GM18499 (cell line): ENCODE measurements around the gene EIF4A2.

Experiments used
- ATAC-seq: cut with Tn5 transposase; IDR thresholded peaks from one replicate; pipeline ENCODE4 v1.9.1; 2021; ENCODE audit warnings: moderate number of reproducible peaks; ENCODE audit not compliant: insufficient read depth, unreplicated experiment

Gene EIF4A2

DNA sequence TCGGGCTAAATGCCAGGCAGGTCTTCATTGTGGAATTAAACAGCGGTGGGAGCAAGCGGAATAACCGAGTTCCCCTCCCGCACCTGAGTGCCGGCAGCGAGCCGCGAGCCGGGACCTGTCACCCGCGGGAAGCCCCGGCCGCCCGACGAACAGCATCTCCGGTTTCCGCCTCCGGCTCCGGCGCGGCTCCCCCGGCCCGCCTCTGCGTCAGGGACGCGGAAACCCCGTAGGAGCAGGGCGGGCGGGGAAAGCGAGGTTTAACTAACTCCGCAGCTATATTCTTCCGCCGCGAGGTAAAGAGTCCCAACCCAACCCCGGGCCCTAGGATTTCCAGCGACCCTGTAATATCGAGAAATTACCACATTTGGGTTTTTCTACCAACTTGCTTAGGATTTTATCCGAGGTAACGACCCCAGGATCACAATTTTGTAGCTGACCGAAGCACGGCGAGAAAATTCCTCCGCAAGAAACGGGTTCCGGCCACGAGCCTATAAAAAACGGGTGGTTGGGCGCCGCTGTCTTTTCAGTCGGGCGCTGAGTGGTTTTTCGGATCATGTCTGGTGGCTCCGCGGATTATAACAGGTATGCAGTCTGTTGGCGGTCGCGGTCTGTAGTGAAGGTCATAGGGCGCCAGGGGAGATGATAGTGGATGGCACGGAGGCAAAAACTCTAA is at the start of gene EIF4A2:
EIF4A2 (plus strand) TSS at position 520 of the 673 bp plus-strand sequence; CDS start at position 554, 34 bp downstream.
- ATAC-seq, result no peak

DNA sequence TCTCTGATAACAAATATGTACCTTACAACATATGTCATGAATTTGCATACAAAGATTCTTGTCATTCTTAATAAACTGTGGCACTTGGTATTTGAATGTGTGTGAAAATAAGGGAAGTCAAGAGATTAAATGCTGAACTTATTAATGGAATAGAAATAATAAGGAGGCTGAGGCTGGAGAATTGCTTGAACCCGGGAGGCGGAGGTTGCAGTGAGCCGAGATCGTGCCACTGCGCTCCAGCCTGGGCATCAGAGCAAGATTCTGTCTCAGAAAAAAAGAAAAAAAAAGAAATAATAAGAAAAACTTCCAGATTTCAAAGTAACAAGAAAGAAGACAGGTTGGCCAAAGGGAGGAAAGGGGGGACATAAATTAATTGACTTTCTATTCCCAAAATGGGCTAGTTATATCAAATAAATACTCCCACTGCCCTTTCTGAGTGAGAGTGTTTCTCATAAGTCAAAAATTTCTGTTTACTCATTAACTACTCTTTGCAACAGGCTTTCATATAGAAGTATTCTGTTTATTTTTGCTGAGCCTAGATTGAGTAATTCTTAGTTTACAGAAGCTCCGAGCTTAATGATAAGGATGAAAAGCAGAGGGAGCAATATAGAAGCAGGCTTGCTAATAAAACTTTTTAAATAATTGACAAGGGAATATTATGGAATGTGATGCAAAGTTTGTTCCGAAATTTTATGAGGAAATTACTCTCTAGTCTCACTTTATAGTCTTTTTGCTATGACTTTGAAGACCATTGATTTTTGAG is 40.6 kb upstream of the EIF4A2 start:
- no peak for ATAC-seq

DNA sequence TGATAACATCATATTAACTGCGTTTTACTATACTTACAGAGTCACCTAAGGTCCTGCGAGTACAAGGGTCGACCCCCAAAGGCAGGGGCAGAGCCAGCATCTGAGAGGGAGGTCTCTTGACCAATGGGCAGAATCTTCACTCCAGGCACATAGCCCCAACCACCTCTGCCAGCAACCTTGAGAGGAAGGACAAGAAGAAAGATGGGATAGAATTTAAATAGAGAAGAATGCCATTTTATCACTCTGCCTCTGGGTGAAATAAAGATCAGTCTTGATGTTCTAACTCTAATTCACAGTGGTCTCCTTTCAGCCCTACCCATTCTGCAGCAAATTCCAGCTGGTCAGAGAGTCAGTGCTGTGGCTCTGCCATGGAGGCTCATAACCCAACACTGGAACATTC is 39.7 kb upstream of the EIF4A2 start:
- ATAC-seq, result no peak

DNA sequence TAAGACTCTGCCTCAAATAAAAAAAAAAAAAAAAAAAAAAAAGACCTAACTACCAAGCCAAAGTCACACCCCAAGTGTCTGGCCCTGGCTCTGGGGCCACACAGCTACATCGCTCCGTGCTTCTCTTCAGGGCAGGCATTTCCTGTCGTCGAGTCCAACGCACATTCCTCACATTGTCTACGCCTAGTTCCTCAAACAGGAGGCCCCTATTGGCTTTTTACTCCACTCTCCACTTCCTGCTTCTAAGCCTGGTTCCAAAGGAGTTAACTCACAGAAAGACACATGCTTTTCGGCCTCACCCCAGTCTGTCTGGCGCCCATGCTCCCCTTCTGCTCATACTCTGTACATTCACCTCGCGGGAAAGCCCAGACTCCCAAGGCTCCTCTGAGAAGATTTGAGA is 37.4 kb upstream of the EIF4A2 start:
- no peak for ATAC-seq

DNA sequence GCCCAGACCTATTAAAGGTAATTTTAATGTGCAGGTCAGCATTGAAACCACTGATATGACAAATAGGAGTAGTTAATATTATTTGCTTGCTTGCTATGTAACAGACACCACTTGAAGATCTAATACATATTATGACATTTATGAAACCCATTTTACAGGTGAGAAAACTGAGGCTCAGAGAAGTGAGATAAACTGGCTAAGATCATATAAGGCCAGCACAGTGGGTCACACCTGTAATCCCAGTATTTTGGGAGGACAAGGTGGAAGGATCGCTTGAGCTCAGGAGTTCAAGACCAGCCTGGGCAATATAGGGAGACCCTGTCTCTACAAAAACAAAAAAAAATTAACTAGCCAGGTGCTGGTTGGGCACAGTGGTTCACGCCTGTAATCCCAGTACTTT is 33.1 kb upstream of the EIF4A2 start:
- ATAC-seq, result no peak

DNA sequence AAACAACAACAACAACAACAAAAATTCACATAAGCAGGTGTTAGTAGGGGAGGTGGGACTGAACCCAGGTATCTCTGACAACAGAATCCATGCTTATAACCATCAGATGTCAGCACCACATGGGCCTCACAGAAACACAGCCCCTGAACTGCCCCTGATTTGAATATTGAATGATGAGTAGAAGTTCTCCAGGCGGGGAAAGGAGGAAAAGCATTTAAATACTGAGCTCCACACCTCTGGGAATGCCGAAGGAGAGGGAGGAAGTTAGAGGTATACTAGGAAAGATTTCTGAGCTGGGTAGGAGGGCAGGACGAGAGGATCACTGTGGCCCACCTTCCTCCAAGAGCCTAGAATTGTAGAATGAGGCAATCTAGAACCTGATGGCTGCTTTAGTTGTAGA is 31.9 kb upstream of the EIF4A2 start:
- ATAC-seq, result no peak

DNA sequence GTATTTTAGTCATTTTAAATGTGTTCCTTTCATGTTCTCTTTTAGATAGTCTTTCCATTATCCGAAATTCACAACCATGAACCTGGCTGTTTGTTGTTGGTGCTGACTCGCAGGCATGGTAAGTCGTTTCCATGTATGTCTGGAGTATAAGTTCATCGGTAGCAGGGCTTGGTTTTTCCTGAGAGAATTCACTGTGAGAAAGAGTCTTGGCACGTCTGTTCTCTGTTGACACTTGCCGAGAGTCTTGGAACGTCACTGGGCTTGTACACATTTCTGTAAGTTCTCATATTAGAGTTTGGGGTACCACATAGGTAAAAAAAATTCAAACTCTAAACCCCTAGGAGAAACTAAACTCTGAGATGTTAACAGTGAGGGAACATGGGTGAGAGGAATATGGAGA is 29.4 kb upstream of the EIF4A2 start:
- no peak for ATAC-seq

DNA sequence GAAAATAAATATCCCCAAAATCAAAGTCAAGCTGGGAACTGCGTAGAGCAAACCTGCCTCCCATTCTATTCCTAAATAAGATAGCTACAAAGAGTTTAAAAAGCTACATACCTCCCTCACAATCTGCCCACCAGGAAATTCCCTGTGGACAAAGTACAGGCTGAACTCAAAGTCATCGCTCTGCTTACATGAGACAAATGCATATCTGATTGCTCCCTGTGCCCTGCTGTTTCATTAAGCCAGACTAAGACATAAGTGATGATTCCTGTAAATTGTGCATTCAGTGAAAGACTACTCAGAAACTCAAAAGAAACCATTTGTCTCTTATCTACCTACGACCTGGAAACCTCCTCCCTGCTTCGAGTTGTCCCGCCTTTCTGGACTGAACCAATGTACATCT is 28.5 kb upstream of the EIF4A2 start:
- ATAC-seq, result no peak

DNA sequence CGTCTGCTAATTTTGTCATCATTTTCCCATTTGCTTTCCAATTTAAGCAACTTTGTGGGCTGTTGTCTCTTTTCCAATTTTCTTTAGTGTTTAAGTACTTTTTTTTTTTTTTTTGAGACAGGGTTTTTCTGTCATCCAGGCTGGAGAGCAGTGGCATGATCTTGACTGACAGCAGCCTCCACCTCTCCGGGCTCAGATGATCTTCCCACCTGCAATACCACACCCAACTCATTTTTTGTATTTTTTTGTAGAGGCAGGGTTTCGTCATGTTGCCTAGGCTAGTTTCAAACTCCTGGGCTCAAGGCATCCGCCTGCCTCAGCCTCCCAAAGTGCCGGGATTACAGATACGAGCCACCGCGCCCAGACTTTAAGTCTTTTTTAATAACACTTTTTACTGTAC is 26.2 kb upstream of the EIF4A2 start:
- no peak for ATAC-seq

DNA sequence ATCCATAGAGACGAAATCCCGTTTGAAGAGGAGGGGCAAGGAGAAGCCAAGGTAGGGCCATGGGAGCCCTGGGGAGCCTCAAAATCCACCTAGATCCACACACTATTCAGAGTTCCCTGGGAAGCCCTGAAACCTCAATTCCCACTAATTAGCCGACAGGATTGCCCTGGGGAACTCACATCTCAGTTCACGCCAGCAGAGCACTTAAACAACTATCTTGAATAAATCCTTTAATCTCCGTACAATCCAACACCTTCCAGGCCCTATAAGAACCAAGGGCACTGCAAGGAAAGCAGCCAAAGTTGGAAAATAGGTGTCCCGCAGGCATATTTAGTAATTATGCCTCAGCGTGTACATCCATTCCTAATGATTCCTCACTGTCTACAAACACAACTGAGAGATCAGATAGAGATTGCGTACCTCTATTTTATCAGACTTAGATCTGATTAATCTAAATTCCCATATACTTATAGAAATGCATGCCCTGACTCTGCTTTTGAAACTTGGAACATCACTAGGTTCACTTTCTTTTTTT is 25.6 kb upstream of the EIF4A2 start:
- ATAC-seq, result no peak

DNA sequence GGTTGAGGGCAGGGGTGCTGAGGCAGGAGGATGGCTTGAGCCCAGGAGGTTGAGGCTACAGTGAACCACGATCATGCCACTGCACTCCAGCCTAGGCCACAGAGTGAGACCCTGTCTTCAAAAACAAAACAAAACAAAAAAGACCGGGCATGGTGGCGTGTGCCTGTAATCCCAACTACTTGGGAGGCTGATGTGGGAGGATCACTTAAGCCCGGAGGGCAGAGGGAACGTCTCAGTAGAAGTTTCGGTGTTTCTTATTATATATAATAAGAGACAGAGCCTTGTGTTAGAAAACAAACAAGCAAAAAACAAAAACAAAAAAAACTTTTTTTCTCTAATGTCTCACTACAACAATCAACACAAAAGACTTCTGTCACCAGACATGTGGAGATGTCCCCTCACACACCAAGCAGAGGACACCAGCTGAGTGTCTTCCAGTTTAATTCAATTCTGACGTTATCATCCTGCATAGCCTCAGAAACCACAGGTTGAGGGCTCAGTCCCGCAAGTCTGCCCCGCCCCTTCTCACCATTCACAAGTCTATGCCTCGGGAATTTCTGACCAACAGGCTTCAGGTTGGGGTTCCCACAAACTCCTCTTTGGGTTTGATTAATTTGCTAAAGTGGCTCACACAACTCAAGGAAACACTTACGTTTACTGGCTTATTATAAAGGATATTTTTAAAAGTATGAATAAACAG is 24.0 kb upstream of the EIF4A2 start:
- no peak for ATAC-seq

DNA sequence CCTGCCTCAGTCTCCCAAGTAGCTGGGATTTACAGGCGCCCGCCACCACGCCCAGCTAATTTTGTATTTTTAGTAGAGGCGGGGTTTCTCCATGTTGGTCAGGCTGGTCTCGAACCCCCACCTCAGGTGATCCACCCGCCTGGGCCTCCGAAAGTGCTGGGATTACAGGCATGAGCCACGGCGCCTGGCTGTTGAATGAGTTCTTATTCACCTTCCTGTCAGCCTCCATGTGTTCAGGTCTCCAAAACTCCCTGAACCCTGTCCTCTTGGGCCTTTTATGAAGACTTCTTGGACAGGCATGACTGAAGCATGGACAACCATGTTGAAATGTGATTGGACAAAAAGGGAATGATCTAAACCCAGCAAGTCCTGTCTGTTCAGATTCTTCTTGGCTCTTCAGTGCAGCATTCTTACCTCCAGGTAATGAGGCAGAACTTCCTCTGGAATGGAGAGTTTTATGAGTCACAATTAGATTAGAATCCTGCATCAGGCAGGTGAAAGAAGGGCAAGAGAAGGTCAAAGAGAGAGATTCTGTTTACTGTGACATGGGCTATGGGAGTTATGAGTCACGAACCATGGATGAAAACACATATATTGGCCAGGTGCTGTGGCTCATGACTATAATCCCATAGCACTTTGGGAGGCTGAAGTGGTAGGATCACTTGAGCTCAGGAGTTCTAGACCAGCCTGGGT is 23.1 kb upstream of the EIF4A2 start:
- no peak for ATAC-seq

DNA sequence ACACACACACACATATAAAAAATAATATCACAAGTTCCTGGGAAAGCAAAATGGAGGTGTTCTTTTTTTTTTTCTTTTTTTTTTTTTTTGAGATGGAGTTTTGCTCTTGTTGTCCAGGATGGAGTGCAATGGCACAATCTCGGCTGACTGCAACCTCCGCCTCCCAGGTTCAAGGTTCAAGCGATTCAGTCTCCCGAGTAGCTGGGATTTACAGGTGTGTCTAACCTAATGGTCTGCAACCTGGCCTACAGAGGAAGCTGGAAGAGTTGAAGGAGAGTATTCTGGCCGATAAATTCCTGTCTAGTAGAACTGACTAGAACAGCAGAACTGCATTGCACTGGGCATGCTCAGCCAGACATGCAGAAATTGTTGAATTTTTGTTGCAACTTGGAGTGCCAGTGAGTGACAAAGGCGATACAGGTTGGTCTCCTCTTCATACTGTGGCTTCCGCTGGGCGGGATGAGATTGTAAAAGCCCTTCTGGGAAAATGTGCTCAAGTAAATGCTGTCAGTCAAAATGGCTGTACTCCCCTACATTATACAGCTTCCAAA is 22.4 kb upstream of the EIF4A2 start:
- ATAC-seq, result no peak

DNA sequence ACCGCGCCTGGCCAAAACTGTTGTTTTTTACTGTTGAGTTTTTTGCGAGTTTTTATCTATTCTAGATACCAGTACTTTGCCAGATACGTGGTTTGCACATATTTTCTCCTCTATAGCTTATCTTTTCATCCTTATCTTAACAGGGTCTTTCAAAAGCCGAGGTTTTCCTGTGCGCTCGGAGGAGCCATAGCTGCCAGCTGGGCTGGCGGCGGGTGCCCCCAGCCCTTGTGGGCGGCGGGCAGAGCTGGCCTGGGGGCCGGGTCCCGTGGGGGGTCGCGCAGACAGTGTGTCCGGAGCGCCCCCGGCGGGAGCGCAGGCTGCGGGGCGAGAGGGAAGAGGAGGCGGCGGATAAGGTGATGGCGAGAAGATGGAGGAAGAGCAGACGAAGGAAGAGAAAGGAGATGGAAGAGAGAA is 11.1 kb upstream of the EIF4A2 start:
- ATAC-seq, result peak; percentile 8

DNA sequence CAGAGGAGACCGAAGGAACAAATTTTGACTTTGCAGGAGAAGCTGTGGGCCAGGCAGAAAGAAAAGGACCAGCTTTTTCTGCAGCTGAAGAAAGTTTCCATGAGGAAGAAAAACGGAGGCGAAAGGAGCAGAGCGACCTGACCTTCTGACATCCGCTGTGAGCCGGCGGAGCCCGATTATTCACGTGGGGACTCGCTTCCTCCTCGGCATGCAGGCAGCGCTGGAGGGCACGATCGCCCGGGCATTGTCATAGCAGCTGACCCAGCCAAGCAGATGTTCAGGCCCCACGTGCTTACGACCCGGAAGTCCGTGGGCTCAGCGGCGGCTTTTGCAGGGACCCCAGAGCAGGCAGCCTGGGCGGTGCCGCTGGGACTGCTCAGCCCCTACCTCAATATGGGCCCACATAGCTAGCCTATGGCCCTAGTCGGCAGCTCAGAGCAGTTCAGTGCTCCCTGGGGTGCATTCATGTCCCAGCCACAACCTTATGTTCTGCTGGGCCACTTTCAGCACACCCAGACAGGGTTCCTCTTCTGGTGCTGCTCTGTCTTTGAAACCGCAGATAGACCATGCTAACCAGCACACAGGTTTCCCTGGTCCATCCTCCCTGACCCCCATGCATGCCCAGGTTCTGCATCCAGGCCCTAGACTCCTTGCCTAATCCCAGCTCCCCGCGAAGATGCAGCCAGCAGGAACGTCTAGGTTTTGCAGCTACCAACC is 10.5 kb upstream of the EIF4A2 start:
- ATAC-seq, result peak; percentile 64

DNA sequence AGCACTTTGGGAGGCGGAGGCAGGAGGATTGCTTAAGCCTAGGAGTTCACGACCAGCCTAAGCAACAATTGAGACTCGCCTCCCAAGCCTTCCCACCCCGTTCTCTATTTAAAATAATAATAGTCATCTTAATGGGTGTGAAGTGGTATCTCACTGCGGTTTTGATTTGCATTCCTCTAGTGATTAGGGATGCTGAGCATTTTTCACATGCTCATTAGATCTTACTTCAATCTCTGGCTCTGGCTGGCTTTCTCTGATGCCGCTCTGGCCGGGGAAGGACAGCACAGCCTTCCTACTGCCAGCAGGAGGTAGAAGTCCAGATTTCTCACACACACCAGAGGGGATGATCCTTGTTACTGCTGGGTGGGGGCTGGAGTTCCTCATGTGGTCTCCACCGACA is 7.4 kb upstream of the EIF4A2 start:
- no peak for ATAC-seq

DNA sequence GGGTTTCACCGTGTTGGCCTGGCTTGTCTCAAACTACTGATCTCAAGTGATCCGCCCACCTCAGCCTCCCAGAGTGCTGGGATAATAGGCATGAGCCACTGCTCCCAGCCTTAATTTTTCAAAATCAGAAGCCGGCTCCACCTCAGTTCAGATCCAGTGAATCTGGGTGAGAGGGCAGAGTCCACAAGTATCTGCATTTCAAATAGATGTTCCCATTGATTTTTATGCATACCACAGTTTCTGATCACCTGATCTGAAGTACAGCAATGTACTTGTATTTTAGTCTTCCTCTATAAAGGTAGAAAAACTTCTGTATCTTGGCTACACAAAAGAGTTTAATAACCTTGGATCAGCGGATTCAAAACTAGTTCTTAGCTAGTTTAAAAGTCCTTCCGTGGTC is 4.2 kb upstream of the EIF4A2 start:
- no peak for ATAC-seq

DNA sequence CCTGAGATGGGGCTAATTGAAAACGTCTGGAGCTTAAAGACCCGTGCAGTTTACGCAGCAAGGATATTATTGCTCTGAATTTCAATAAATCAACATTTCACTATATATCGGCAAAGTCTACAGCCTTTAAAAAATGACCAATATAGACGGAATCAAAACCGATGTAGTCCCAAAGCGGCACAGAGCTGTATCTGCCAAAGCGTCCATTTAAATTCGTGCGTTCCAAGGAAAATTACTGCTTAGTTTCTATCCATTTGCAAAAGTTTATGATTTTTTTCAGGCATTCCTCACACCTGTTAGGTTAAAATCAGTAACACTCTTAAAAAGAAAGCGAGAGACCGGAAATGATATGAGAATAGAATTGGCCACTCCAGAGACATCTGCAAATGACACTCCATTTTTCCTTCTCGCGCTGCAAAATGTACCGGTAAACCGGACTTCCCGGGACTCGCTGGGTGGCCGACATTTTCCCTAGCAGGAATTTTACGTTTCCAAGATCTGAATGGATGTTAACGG is 777 bp upstream of the EIF4A2 start:
- ATAC-seq, result no peak

DNA sequence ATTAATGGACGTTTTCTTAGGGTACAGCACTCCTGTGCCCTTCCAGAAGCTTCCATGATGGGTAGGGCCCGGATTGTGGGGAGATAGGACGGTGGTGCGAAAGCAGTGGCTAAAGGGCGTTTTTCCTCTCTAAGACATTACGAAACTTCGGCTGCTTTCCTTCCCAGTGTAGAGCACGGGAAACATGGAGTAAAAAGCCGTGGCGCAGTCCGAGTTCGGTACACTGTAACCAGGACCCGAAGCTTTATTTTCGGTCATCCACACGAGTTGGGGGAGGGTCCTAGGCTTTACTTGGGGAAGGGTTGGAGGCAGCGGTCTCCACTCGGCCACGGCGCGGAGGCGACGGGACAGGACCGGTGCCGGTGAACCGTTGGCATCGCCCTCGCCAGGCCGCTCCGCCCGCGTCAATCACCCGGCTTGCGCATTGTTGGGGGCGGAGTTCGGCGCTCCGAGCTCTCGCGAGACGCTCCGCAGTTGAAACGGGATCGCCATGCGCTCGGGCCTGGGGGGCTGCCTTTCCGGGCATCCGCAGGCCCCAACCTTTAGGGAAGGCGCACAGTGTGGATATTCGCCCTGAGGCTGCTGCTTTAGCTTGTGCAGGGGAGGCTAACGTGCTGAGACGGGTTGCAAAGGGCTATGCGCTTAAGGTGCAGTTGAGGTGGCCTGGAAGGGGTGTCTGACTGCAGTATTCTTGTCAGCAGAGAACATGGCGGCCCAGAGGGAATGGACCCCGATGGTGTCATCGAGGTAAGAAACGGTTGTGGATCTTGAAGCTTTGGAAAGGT is 546 bp downstream of the EIF4A2 start:
- ATAC-seq, result no peak
